ENCODE results near the gene HESX1.

DNA sequence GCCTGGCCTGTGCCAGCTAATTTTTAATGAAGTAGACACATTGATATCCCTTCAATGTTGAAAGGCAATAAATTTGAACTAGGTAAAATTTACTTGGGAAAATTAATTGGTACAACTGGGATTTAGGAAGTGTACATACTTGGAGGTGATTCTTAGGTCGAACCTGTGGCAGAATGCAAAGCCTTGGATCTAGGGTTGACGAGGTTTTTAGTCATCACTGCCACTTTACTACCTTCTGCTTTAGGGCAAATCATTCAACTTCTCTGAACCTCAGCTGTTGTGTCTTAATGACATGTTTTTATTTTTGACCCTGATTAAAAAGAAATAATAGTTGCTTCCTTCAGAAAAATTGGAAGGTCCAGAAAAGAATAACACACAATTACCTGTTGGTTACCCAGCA, 30.2 kb upstream of the HESX1 start:
- TF ChIP-seq, protein P1, sequence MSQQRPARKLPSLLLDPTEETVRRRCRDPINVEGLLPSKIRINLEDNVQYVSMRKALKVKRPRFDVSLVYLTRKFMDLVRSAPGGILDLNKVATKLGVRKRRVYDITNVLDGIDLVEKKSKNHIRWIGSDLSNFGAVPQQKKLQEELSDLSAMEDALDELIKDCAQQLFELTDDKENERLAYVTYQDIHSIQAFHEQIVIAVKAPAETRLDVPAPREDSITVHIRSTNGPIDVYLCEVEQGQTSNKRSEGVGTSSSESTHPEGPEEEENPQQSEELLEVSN (IDR thresholded peaks at IDR 0.05) = no peak
- TF ChIP-seq EZH2 (IDR thresholded peaks at IDR 0.05; ENCODE audit: low read depth, low read length, severe bottlenecking) (no peak), SP4 (IDR thresholded peaks at IDR 0.05; ENCODE audit: low read length) (no peak)

Data from H1 (cell line).